ENCODE results near the gene CDC42SE2. TPM values are rescaled to one million over a fixed set of nuclear protein-coding genes. Genes with fewer than 3 reads are reported as not detected.

The CDC42SE2 gene
- polyA plus RNA-seq, 1 donor from 2014 or later: 48.2 TPM

DNA sequence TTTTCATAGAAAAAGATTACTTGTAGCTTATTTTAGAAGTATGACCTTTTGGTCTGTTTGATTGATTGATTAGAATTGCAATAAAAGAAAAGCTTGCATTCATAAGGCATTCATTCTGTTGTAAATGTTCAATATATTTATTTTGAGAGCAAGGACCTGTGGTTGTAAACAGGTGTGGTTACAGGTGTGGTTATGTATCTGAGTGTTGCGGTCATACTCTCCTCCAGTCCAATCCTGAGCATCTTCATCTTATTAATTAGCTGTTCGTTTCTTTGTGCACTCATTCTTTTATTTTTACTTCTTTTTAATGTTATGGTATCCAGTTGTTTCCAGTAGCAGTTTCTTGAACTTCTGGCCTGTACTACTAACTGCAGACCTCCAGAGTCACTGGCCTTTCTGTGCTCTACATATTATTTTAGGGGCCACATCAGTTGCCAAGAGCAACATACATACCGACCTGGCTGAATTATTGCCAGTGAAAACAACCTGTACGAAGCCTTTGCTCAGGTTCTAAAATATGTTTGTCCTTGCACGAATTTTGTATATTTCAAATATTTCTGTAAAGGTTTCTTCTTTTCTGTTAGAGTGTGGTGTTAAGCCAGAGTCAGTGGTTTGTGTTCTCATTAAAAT is 128.7 kb downstream of the CDC42SE2 start:
- Histone ChIP-seq H3K79me2 (replicated peaks; ENCODE audit: insufficient read depth, low read length) (no peaks in the 10 kb centered on the region), H3K4me2 (ENCODE audit: low read length) (no peak overlapping the region), H4K20me1 (ENCODE audit: insufficient read depth) (no peaks in the 10 kb centered on the region), H3K4me3 (ENCODE audit: low read length) (no peak overlapping the region), H3F3A (ENCODE audit: insufficient read depth, low read length, poor library complexity, severe bottlenecking) (no peaks in the 10 kb centered on the region), H3K9ac (ENCODE audit: low read length) (no peak overlapping the region), H3K36me3 (ENCODE audit: insufficient read depth, low read length) (peaks cover 13% of the 10 kb centered on the region), H3K27ac (ENCODE audit: low read length) (no peak overlapping the region), H3K9me2 (ENCODE audit: insufficient read depth, low read length) (no peaks in the 10 kb centered on the region), H3K27me3 (ENCODE audit: insufficient read depth, low read depth, low read length) (no peaks in the 10 kb centered on the region), H3K9me3 (ENCODE audit: low read length) (no peaks in the 10 kb centered on the region), H2AFZ (ENCODE audit: low read depth, low read length) (no peak overlapping the region)
- TF ChIP-seq RAD21 (conservative IDR thresholded peaks at IDR 0.05): no peak
- no peak for TF ChIP-seq POLR2AphosphoS5 (IDR thresholded peaks at IDR 0.05)
- no peak for TF ChIP-seq EZH2 (IDR thresholded peaks at IDR 0.05; ENCODE audit: borderline replicate concordance, insufficient read depth, low read length, poor library complexity, severe bottlenecking)
- no peak for TF ChIP-seq SMC3 (conservative IDR thresholded peaks at IDR 0.05; ENCODE audit: poor library complexity)
- TF ChIP-seq, protein P1, sequence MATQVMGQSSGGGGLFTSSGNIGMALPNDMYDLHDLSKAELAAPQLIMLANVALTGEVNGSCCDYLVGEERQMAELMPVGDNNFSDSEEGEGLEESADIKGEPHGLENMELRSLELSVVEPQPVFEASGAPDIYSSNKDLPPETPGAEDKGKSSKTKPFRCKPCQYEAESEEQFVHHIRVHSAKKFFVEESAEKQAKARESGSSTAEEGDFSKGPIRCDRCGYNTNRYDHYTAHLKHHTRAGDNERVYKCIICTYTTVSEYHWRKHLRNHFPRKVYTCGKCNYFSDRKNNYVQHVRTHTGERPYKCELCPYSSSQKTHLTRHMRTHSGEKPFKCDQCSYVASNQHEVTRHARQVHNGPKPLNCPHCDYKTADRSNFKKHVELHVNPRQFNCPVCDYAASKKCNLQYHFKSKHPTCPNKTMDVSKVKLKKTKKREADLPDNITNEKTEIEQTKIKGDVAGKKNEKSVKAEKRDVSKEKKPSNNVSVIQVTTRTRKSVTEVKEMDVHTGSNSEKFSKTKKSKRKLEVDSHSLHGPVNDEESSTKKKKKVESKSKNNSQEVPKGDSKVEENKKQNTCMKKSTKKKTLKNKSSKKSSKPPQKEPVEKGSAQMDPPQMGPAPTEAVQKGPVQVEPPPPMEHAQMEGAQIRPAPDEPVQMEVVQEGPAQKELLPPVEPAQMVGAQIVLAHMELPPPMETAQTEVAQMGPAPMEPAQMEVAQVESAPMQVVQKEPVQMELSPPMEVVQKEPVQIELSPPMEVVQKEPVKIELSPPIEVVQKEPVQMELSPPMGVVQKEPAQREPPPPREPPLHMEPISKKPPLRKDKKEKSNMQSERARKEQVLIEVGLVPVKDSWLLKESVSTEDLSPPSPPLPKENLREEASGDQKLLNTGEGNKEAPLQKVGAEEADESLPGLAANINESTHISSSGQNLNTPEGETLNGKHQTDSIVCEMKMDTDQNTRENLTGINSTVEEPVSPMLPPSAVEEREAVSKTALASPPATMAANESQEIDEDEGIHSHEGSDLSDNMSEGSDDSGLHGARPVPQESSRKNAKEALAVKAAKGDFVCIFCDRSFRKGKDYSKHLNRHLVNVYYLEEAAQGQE (IDR thresholded peaks at IDR 0.05; ENCODE audit: borderline replicate concordance): no peak
- no peak for TF ChIP-seq TAF1 (IDR thresholded peaks at IDR 0.05; ENCODE audit: low read depth)
- TF ChIP-seq MXI1 (conservative IDR thresholded peaks at IDR 0.05; ENCODE audit: poor library complexity, severe bottlenecking): no peak

DNA sequence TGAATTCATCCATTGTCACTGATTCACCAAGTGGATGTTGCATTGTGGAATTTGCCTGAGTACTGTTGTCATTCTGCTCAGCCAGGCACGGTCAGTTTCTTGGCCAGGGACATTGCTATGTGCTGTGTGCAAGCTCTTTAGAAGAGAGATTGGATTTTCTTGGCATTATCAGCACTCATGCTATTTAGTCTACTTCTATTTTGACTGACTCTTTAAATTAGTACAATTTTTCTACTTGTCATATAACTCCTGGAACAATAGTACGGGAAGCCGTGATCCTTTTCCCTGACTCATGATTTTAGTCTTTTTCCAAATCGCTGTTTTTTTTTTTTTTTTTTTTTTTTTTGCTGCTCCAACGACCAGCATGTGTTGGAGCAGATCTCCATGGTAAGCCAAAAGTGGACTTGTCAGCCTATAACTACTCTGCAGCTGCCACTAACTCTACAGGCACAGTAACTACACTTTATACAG is 129.7 kb downstream of the CDC42SE2 start:
- Histone ChIP-seq H4K20me1 (ENCODE audit: insufficient read depth) (no peaks in the 10 kb centered on the region), H3K4me3 (ENCODE audit: low read length) (no peak overlapping the region), H3K9me3 (ENCODE audit: low read length) (no peaks in the 10 kb centered on the region), H3K4me2 (ENCODE audit: low read length) (no peak overlapping the region), H3K9ac (ENCODE audit: low read length) (no peak overlapping the region), H3K27ac (ENCODE audit: low read length) (no peak overlapping the region), H3K36me3 (ENCODE audit: insufficient read depth, low read length) (peaks cover 13% of the 10 kb centered on the region), H3F3A (ENCODE audit: insufficient read depth, low read length, poor library complexity, severe bottlenecking) (no peaks in the 10 kb centered on the region), H2AFZ (ENCODE audit: low read depth, low read length) (no peak overlapping the region), H3K79me2 (replicated peaks; ENCODE audit: insufficient read depth, low read length) (no peaks in the 10 kb centered on the region), H3K9me2 (ENCODE audit: insufficient read depth, low read length) (no peaks in the 10 kb centered on the region), H3K27me3 (ENCODE audit: insufficient read depth, low read depth, low read length) (no peaks in the 10 kb centered on the region)
- TF ChIP-seq SMC3 (conservative IDR thresholded peaks at IDR 0.05; ENCODE audit: poor library complexity): no peak
- no peak for TF ChIP-seq MXI1 (conservative IDR thresholded peaks at IDR 0.05; ENCODE audit: poor library complexity, severe bottlenecking)
- no peak for TF ChIP-seq TAF1 (IDR thresholded peaks at IDR 0.05; ENCODE audit: low read depth)
- TF ChIP-seq EP300 (conservative IDR thresholded peaks at IDR 0.05; ENCODE audit: poor library complexity, severe bottlenecking): no peak
- TF ChIP-seq, protein P1 (IDR thresholded peaks at IDR 0.05; ENCODE audit: borderline replicate concordance): no peak
- TF ChIP-seq, protein P2, sequence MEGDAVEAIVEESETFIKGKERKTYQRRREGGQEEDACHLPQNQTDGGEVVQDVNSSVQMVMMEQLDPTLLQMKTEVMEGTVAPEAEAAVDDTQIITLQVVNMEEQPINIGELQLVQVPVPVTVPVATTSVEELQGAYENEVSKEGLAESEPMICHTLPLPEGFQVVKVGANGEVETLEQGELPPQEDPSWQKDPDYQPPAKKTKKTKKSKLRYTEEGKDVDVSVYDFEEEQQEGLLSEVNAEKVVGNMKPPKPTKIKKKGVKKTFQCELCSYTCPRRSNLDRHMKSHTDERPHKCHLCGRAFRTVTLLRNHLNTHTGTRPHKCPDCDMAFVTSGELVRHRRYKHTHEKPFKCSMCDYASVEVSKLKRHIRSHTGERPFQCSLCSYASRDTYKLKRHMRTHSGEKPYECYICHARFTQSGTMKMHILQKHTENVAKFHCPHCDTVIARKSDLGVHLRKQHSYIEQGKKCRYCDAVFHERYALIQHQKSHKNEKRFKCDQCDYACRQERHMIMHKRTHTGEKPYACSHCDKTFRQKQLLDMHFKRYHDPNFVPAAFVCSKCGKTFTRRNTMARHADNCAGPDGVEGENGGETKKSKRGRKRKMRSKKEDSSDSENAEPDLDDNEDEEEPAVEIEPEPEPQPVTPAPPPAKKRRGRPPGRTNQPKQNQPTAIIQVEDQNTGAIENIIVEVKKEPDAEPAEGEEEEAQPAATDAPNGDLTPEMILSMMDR (IDR thresholded peaks at IDR 0.05; ENCODE audit: poor library complexity, severe bottlenecking): no peak
- no peak for TF ChIP-seq EZH2 (IDR thresholded peaks at IDR 0.05; ENCODE audit: borderline replicate concordance, insufficient read depth, low read length, poor library complexity, severe bottlenecking)
- no peak for TF ChIP-seq POLR2AphosphoS5 (IDR thresholded peaks at IDR 0.05)
- no peak for TF ChIP-seq RAD21 (conservative IDR thresholded peaks at IDR 0.05)

All from neural cell (in vitro differentiated cells).